ENCODE data around the gene DLEC1.

- TF ChIP-seq, protein P1, sequence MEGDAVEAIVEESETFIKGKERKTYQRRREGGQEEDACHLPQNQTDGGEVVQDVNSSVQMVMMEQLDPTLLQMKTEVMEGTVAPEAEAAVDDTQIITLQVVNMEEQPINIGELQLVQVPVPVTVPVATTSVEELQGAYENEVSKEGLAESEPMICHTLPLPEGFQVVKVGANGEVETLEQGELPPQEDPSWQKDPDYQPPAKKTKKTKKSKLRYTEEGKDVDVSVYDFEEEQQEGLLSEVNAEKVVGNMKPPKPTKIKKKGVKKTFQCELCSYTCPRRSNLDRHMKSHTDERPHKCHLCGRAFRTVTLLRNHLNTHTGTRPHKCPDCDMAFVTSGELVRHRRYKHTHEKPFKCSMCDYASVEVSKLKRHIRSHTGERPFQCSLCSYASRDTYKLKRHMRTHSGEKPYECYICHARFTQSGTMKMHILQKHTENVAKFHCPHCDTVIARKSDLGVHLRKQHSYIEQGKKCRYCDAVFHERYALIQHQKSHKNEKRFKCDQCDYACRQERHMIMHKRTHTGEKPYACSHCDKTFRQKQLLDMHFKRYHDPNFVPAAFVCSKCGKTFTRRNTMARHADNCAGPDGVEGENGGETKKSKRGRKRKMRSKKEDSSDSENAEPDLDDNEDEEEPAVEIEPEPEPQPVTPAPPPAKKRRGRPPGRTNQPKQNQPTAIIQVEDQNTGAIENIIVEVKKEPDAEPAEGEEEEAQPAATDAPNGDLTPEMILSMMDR (IDR thresholded peaks at IDR 0.05): no peak
- TF ChIP-seq POLR2A (IDR thresholded peaks at IDR 0.05): no peak
- TF ChIP-seq POLR2AphosphoS5 (IDR thresholded peaks at IDR 0.05): no peak
- no peak for TF ChIP-seq EP300 (IDR thresholded peaks at IDR 0.05)
These were observed 56.9 kb downstream of the DLEC1 start for GRCh38 chr3:38095669-38096483.
